ENCODE measurements around the gene GUCA1A. TPM values are rescaled to one million over a fixed set of nuclear protein-coding genes. Genes with fewer than 3 reads are reported as not detected.

GUCA1A gene
- total RNA-seq = 0.84 and 1.2 TPM in 2 replicates
- long read RNA-seq, partial matches to known transcripts = 2 of 2 reads
- long read RNA-seq, other reads (novel, unspliced or antisense) = 0 of 2 reads

GRCh38 chr6:42173101-42173500 is at the start of gene GUCA1A:
Gene GUCA1A (plus strand): TSS chr6:42173364. CDS start chr6:42173614, 250 bp downstream.
- TF ChIP-seq CTCF (IDR thresholded peaks at IDR 0.05; ENCODE audit: unreplicated experiment) = no peak
- H3K4me1 Mint-ChIP-seq (ENCODE audit: low read depth) = peaks cover 8% of the 10 kb centered on the region
- no peaks in the 10 kb centered on the region for H3K9me3 Mint-ChIP-seq (ENCODE audit: low read depth)
- no peak for DNase-seq (ENCODE audit: low spot score, unreplicated experiment)
- no peaks in the 10 kb centered on the region for H3K36me3 Mint-ChIP-seq (ENCODE audit: insufficient read depth)
- H3K27ac Mint-ChIP-seq = no peak within 1 kb of the TSS
- peaks cover 2% of the 10 kb centered on the region for H3K27me3 Mint-ChIP-seq
- no peak within 1 kb of the TSS for H3K4me3 Mint-ChIP-seq (ENCODE audit: low read depth)

- DNase-seq (ENCODE audit: low spot score, unreplicated experiment) = no peak
- no peaks in the 10 kb centered on the region for H3K27me3 Mint-ChIP-seq
- H3K4me1 Mint-ChIP-seq (ENCODE audit: low read depth) = no peaks in the 10 kb centered on the region
- no peaks in the 10 kb centered on the region for H3K9me3 Mint-ChIP-seq (ENCODE audit: low read depth)
- H3K4me3 Mint-ChIP-seq (ENCODE audit: low read depth) = no peak overlapping the region
- no peak overlapping the region for H3K27ac Mint-ChIP-seq
- no peak for TF ChIP-seq CTCF (IDR thresholded peaks at IDR 0.05; ENCODE audit: unreplicated experiment)
- peaks cover 7% of the 10 kb centered on the region for H3K36me3 Mint-ChIP-seq (ENCODE audit: insufficient read depth)
These were observed 49.6 kb upstream of the GUCA1A start for GRCh38 chr6:42123379-42124103.

- Mint-ChIP-seq H3K27me3 (no peaks in the 10 kb centered on the region), H3K4me3 (ENCODE audit: low read depth) (no peak overlapping the region), H3K9me3 (ENCODE audit: low read depth) (no peaks in the 10 kb centered on the region), H3K27ac (no peak overlapping the region), H3K36me3 (ENCODE audit: insufficient read depth) (peaks cover 8% of the 10 kb centered on the region), H3K4me1 (ENCODE audit: low read depth) (no peaks in the 10 kb centered on the region)
- TF ChIP-seq CTCF (IDR thresholded peaks at IDR 0.05; ENCODE audit: unreplicated experiment) = no peak
- no peak for DNase-seq (ENCODE audit: low spot score, unreplicated experiment)
These were observed 48.8 kb upstream of the GUCA1A start for GRCh38 chr6:42124223-42124836.

- H3K27me3 Mint-ChIP-seq = no peaks in the 10 kb centered on the region
- H3K4me3 Mint-ChIP-seq (ENCODE audit: low read depth) = no peak overlapping the region
- H3K4me1 Mint-ChIP-seq (ENCODE audit: low read depth) = no peaks in the 10 kb centered on the region
- DNase-seq (ENCODE audit: low spot score, unreplicated experiment) = no peak
- H3K36me3 Mint-ChIP-seq (ENCODE audit: insufficient read depth) = peaks cover 8% of the 10 kb centered on the region
- no peaks in the 10 kb centered on the region for H3K9me3 Mint-ChIP-seq (ENCODE audit: low read depth)
- no peak overlapping the region for H3K27ac Mint-ChIP-seq
- TF ChIP-seq CTCF (IDR thresholded peaks at IDR 0.05; ENCODE audit: unreplicated experiment) = no peak
These were observed 47.9 kb upstream of the GUCA1A start for GRCh38 chr6:42125231-42125630.

- Mint-ChIP-seq H3K4me3 (ENCODE audit: low read depth) (no peak overlapping the region), H3K9me3 (ENCODE audit: low read depth) (no peaks in the 10 kb centered on the region), H3K36me3 (ENCODE audit: insufficient read depth) (peaks cover 8% of the 10 kb centered on the region), H3K27me3 (no peaks in the 10 kb centered on the region), H3K27ac (no peak overlapping the region), H3K4me1 (ENCODE audit: low read depth) (no peaks in the 10 kb centered on the region)
- no peak for TF ChIP-seq CTCF (IDR thresholded peaks at IDR 0.05; ENCODE audit: unreplicated experiment)
- no peak for DNase-seq (ENCODE audit: low spot score, unreplicated experiment)
These were observed 47.5 kb upstream of the GUCA1A start for GRCh38 chr6:42125663-42126062.
